Fibroblast of peridontal ligament (primary cell): ENCODE data around the gene MRTFB.
"Not testable (repeated sequence)": the region's sequence is repeated elsewhere in the genome, so short reads cannot be mapped to it uniquely, and the experiment has no call there.

Source experiments
- DNase-seq: peaks from one replicate; pipeline ENCODE4 v3.0.0-alpha.2; 2010; ENCODE audit errors: extremely low read depth

The MRTFB gene

GRCh38 chr16:14183962-14184361 lies 112.8 kb downstream of the MRTFB start:
- not testable (repeated sequence) for DNase-seq

DNA sequence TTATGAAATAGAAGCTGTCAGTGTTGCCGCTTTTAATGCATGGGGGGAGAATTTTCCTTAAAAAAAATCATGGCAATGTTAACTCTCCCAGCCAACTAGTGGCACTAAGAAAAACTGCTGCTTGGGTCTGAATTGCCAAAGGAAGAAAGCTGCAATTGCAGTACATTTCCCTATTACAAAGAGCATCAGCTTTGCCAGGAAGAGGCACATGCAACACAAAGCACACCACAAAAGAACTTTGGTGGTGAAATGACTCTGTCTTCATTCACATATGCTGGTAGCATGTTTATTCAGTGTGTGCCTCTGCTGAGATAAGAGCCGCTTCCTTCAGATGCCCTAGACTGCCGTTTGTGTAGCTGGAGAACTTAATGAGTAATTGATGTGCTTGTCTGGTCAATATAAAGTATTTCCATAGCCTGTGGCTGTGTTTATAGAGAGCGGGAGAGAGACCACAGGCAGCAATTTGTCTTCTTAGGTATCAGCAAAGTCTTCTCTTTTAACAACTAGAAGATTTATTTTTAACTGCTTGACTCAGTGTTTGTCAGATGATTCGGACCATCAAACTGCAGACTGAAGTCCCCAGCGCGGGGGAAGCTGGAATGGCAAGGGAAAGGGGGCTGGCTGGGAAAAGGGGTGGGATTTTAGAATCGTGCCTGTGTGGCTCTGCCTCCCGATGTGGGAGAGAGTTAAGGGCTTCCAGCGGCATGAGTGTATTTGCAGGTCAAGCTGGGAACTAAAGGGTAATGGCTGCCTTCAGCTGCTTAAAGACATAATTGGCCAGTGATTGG lies 115.1 kb downstream of the MRTFB start:
- peak; percentile 86 for DNase-seq

DNA sequence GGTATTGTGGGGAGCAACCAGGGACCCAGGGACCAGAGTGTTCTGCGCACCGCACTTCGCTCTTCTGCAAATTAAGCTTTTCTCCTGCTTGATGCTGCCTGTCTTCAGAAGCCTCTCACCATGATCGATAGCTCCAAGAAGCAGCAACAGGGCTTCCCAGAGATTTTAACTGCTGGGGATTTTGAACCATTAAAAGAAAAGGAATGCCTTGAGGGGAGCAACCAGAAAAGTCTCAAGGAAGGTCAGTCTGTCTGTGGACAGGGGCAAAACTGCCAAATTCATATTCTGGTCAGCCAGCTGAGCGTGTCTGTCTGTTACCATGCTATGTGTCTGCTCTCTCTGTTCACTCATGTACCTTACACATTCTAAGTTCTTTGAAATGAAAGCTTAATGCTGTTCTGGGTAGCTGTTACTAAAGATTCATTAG lies 115.7 kb downstream of the MRTFB start:
- DNase-seq: peak; percentile 29

DNA sequence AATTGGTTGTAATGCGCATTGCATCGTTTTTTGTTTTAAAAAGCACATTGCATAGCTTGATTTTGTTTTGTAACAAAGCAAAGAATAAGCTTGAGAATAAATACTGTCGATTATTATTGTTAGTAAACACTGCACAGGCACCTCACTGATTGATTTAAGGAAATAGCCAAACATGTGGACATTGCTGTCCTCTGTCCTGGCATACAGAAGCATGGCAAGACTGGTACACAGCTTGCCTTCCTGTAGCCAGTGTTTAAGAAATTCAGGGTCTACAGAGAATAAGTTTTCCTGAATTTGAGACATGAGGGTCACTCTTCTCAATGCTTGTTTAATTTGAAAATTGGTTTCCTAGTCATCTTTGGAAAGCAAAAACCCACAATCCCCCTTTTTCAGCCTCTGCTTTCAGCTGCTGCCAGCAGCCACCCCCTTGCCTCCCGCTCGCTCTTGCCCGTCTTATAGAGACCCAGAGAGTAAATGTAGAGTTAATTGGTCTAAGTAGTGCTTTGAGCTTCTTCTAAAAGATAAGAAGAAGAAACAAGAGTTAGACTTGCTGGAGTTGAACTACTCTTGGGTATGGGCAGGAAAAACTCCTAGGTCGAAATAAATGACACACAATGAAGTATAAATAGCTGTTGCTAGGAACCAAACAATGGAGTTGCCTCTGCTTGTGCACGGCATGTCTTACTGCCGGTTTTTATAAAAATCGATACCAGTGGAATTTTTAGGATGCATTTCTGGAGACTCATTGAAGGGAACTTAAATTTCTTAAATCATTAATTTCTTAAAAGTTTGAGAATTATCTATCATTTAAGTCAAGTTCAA lies 116.6 kb downstream of the MRTFB start:
- DNase-seq: peak; percentile 45

DNA sequence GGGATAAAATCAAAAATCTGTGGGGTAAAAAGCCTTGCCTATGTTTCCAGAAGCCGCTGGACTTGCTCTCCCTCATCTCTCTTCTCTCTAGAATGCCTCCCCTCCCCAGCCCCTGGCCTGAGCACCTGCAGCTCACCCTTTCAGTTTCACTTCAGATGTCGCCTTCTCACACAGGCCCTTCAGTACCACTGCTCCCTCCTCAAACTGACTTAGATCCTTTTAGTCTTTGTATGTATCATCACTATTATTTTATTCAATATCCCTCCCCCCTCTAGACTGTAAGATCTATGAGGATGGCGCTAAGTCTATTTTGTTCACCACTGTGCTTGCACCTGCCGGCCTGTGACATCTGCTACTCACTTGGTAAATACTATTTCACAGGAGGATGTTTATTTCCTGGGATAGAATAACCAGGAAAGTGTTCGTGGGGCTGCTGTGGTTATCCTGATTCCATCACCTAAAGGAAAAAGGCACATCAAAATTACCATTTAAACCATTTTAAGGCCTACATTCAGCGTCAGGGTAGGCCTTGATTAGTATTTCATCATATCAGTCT lies 122.3 kb downstream of the MRTFB start:
- no peak for DNase-seq

- no peak for DNase-seq
These were observed 123.6 kb downstream of the MRTFB start for GRCh38 chr16:14194721-14195120.

GRCh38 chr16:14196011-14196410 lies 124.9 kb downstream of the MRTFB start:
- no peak for DNase-seq

DNA sequence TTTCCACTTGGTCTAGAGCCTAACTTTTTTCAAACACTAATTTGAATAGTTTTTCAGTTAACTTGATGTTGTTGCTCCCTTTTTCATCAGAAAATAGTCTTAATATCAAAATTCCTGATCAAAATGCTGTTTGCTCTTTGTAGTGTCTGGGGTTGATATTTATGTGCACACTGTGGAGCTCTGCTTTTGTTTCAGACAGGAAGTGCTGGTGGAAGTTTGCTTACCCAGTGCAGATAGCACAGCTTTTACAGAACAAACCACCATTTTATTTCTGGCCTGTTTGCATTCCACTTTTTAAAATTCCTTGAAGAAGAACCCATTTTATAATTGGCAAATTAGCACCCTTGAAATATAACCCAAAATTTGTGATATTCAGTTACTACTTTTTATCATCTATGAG lies 125.4 kb downstream of the MRTFB start:
- DNase-seq: no peak

GRCh38 chr16:14198012-14198411 lies 126.9 kb downstream of the MRTFB start:
- no peak for DNase-seq

DNA sequence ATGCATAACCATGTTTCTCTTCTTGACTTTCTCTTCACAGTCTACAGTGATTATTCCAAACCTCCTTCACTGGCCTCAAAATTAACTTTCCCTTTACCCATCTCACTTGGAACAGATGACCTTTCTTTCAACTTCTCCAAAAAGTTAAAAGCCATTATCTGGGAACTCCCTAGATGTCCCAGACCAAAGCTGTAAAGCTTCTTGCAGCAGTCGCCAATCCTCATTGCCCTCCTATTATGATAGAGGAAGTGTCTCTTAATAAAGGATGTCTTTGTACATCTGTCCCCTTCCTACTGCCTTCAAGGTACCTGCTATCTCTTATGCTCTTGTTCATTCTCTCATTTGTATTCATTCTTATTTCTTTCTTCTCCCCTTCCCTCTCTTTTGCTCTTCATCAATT lies 127.5 kb downstream of the MRTFB start:
- DNase-seq: no peak

DNA sequence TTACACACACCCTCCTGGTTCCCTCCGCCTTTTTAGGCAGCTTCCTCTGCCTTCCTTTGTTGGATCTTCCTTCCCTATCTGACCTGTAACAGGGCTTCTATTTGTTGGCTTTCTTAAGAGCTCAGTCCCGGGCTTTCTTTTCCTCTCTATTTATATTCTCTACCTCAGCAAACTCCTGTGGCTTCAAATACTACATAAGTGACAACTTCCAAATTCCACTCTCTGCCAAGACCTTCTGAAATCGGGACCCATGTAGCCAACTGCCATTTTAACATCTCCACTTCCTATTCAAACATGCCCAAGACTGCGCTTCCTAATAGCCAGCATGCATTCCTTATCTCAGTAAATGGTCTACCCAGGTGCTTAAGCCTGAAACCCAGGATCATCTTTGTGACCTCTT lies 128.1 kb downstream of the MRTFB start:
- DNase-seq: no peak

GRCh38 chr16:14199624-14200023 lies 128.5 kb downstream of the MRTFB start:
- peak; percentile 45 for DNase-seq

GRCh38 chr16:14202095-14202494 lies 131.0 kb downstream of the MRTFB start:
- peak; percentile 18 for DNase-seq

- DNase-seq: peak; percentile 55
These were observed 131.6 kb downstream of the MRTFB start for GRCh38 chr16:14202697-14203096.

DNA sequence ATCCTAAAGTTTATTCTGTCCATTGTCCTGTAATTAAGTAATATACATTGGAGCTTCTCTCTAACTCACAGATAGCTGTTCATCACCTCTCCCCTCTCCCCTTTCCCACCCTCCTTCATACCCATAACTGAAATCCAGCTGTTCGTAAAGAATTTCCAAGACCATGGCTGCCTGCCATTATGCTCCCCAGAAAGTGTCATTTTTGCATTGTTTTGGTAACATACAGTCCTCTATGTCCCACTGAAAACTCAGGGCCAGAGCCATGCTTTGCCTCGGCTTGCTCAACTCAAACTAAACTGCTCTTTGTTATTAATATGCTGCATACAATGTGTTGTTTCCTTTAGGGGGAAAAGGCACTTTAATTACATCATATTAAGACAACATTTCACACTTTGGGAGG lies 132.0 kb downstream of the MRTFB start:
- no peak for DNase-seq

GRCh38 chr16:14205666-14206065 lies 134.5 kb downstream of the MRTFB start:
- DNase-seq: peak; percentile 70

- DNase-seq: no peak
These were observed 140.9 kb downstream of the MRTFB start for GRCh38 chr16:14211856-14212543.

- DNase-seq: no peak
These were observed 144.8 kb downstream of the MRTFB start for GRCh38 chr16:14215941-14216340.

- no peak for DNase-seq
These were observed 148.9 kb downstream of the MRTFB start for GRCh38 chr16:14219983-14220382.

DNA sequence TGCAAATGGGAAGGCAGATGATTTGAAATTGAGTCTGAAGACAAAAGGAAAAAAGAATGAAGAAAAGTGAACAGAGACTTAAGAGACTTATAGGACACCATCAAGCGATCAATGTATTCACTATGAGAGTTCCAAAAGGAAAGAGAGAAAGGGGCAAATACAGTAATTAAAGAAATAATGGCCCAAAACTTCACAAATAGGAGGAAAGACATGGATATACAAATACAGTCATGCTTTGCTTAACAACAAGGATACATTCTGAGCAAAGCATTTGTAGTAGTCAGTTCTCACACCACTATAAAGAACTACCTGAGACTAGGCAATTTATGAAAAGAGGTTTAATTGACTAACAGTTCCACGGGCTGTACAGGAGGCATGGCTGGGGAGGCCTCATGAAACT lies 152.5 kb downstream of the MRTFB start:
- DNase-seq: no peak

- no peak for DNase-seq
These were observed 154.3 kb downstream of the MRTFB start for GRCh38 chr16:14225457-14225856.
